ENCODE measurements around the gene HSPBAP1.

DNA sequence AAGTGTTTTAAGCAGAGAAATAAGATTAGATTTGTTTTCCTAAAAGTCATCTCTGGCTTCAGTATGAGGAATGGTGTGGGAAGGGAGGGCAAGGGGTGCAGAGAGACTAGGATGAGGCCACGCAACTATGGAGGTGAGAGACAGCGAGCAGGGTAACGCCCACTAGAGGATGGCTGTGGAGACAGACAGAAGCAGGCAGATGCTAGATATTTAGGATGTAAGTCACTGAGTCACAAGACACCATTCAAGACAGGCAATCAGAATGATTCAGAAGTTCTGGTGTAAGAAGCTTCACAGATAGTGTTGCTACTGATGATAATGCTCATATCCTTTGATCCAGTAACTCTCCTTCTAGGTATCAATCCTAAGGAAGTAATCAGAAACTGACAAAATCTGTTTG, 19.1 kb downstream of the HSPBAP1 start:
- no peak for TF ChIP-seq EP300 (IDR thresholded peaks at IDR 0.05)
- TF ChIP-seq, protein P1, sequence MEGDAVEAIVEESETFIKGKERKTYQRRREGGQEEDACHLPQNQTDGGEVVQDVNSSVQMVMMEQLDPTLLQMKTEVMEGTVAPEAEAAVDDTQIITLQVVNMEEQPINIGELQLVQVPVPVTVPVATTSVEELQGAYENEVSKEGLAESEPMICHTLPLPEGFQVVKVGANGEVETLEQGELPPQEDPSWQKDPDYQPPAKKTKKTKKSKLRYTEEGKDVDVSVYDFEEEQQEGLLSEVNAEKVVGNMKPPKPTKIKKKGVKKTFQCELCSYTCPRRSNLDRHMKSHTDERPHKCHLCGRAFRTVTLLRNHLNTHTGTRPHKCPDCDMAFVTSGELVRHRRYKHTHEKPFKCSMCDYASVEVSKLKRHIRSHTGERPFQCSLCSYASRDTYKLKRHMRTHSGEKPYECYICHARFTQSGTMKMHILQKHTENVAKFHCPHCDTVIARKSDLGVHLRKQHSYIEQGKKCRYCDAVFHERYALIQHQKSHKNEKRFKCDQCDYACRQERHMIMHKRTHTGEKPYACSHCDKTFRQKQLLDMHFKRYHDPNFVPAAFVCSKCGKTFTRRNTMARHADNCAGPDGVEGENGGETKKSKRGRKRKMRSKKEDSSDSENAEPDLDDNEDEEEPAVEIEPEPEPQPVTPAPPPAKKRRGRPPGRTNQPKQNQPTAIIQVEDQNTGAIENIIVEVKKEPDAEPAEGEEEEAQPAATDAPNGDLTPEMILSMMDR (IDR thresholded peaks at IDR 0.05): no peak
- TF ChIP-seq POLR2A (IDR thresholded peaks at IDR 0.05): no peak
- no peak for TF ChIP-seq POLR2AphosphoS5 (IDR thresholded peaks at IDR 0.05)

Measured in sigmoid colon (tissue), 4 donors.